Smooth muscle cell (in vitro differentiated cells): ENCODE data around the gene CAP1. TPM values are rescaled to one million over a fixed set of nuclear protein-coding genes. Genes with fewer than 3 reads are reported as not detected.

Source experiments
- DNase-seq: peaks from one replicate; lab custom pipeline; 2025; ENCODE audit not compliant: unreplicated experiment; lab: John Stamatoyannopoulos, UW
- H2AFZ ChIP-seq: fragments of 200-600 bp; sonication (generic); 2 replicates; pipeline ENCODE4 v1.6.0; 2016; ENCODE audit warnings: antibody characterized with exemption, low read depth, mild to moderate bottlenecking
- H3F3A ChIP-seq: fragments of 200-600 bp; sonication (generic); 2 replicates; pipeline ENCODE4 v1.6.0; 2017; ENCODE audit warnings: antibody characterized with exemption, low read depth
- H3K27ac ChIP-seq: fragments of 200-600 bp; sonication (generic); 2 replicates; pipeline ENCODE4 v1.5.1; 2016; ENCODE audit warnings: low read depth, mild to moderate bottlenecking
- H3K27me3 ChIP-seq: fragments of 200-600 bp; sonication (generic); 2 replicates; pipeline ENCODE4 v1.6.1; 2016; ENCODE audit warnings: low read depth, mild to moderate bottlenecking
- H3K36me3 ChIP-seq: fragments of 200-600 bp; sonication (generic); 2 replicates; pipeline ENCODE4 v1.5.1; 2016; ENCODE audit warnings: low read depth
- H3K4me1 ChIP-seq: fragments of 200-600 bp; sonication (generic); 2 replicates; pipeline ENCODE4 v1.5.1; 2016; ENCODE audit warnings: low read depth
- H3K4me2 ChIP-seq: fragments of 200-600 bp; sonication (generic); 2 replicates; pipeline ENCODE4 v1.6.0; 2016; ENCODE audit warnings: mild to moderate bottlenecking
- H3K4me3 ChIP-seq: fragments of 200-600 bp; sonication (generic); 2 replicates; pipeline ENCODE4 v1.5.1; 2016; ENCODE audit warnings: mild to moderate bottlenecking
- H3K79me2 ChIP-seq: fragments of 200-600 bp; sonication (generic); 2 replicates; pipeline ENCODE4 v1.6.0; 2016; ENCODE audit warnings: low read depth, mild to moderate bottlenecking
- H3K9ac ChIP-seq: fragments of 200-600 bp; sonication (generic); 2 replicates; pipeline ENCODE4 v1.6.0; 2016; ENCODE audit warnings: low read depth
- H3K9me3 ChIP-seq: fragments of 200-600 bp; sonication (generic); replicated peaks from 2 replicates; pipeline ENCODE4 v1.5.1; 2016; ENCODE audit warnings: low read depth
- H4K20me1 ChIP-seq: fragments of 200-600 bp; sonication (generic); 2 replicates; pipeline ENCODE4 v1.6.0; 2016; ENCODE audit warnings: low read depth
- CTCF ChIP-seq: fragments of 200-600 bp; sonication (generic); IDR thresholded peaks from 2 replicates; pipeline ENCODE4 v1.5.1; 2017; ENCODE audit warnings: borderline replicate concordance, mild to moderate bottlenecking, antibody characterized with exemption; ENCODE audit not compliant: insufficient read depth, poor library complexity, severe bottlenecking
- WGBS: methylation state at CpG from one replicate; pipeline ENCODE4 v1.1.7; 2016; ENCODE audit warnings: low lambda C conversion rate; 5-methylcytosine and 5-hydroxymethylcytosine counted together
- polyA plus RNA-seq: library from polyadenylated mRNA; unstranded; fragments of >200 nt; fragmentation: Nextera tagmentation; extraction: Ambion mirVana; gene quantifications from 2 replicates; pipeline ENCODE4 v1.2.1, GENCODE V29; 2016
- total RNA-seq: library from RNA; depleted of rRNA; stranded (reverse); fragments of >200 nt; gene quantifications from 2 replicates; pipeline ENCODE4 v1.2.3, GENCODE V29; 2014

CAP1 gene
- total and polyA plus RNA-seq, 2 experiments from 2014 or later = 381 to 390 TPM

DNA sequence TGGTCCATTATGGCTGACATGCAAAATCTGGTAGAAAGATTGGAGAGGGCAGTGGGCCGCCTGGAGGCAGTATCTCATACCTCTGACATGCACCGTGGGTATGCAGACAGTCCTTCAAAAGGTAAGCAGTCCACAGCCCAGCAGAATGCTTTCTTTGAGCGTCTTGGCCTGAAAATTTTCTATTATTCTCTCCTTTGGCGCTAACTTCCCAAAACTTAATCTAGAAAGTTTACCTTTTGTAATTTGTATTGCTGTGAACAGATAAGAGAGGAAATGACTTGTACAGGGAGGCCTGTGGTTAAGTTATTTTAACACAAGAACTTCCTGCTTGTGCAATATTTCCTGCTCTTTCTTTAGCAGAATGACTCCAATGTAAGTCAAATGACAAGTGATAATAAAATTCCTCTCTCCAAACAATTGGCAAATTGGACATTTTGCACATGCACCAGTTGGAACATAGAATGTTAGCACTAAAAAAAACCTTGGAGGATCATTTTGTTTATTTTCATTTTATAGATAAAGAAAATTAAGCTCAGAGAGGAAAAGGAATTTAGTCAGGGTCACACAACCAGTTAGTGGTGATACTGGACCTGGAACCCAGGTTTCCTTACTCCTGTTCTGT is 18.9 kb downstream of the CAP1 start:
- 67% methylated on average over 4 of the region's 4 CpGs for WGBS
- Histone ChIP-seq H2AFZ (no peak overlapping the region), H3K36me3 (peaks cover 18% of the 10 kb centered on the region), H3K4me1 (no peaks in the 10 kb centered on the region), H3K27me3 (no peaks in the 10 kb centered on the region), H3K4me3 (no peak overlapping the region), H3K9me3 (no peaks in the 10 kb centered on the region), H3K79me2 (peaks cover 88% of the 10 kb centered on the region), H3K9ac (no peak overlapping the region), H3K4me2 (no peak overlapping the region), H3K27ac (peak overlapping the region; percentile 19), H3F3A (peaks cover 12% of the 10 kb centered on the region), H4K20me1 (peaks cover 100% of the 10 kb centered on the region)
- DNase-seq = no peak
- TF ChIP-seq CTCF = no peak

DNA sequence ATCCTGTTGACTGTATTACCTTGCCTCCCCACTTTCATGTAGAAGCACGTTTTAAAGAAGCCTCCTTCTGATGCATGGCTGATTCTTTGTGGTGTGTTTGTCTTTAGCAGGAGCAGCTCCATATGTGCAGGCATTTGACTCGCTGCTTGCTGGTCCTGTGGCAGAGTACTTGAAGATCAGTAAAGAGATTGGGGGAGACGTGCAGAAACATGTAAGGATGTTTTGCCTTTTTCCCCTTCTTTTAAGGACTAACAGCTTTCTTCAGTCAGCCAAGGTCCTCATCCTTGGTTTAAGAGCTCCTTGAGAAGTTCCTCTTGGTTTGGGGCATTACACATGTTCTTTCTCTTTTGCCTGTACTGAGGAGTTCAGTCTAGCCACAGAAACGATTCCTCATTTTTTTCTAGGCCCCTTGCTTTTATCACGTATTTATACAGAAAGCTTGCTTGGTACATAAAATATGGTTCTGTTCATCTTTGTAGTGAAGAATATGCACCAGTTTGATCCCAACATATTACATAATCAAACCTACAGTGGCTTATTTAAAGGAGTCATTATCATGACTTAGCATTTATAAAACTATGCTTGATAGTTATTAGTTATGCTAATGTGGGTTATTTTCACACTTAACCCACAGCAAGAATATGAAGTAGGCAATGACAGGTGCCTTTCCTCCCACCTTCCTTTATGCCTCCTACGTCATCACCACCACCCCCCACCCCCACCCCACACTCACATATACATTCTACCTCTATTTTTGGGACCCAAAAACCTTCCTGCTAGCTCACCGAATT is 19.6 kb downstream of the CAP1 start:
- no peaks in the 10 kb centered on the region for H3K9me3 ChIP-seq
- no peak for TF ChIP-seq CTCF
- peaks cover 25% of the 10 kb centered on the region for H3K36me3 ChIP-seq
- peaks cover 99% of the 10 kb centered on the region for H4K20me1 ChIP-seq
- H3K4me1 ChIP-seq = no peaks in the 10 kb centered on the region
- H3K9ac ChIP-seq = no peak overlapping the region
- 91% methylated on average over 7 of the region's 7 CpGs for WGBS
- no peak overlapping the region for H3K4me3 ChIP-seq
- H3K27ac ChIP-seq = no peak overlapping the region
- no peak for DNase-seq
- H3F3A ChIP-seq = peaks cover 12% of the 10 kb centered on the region
- H3K79me2 ChIP-seq = peaks cover 84% of the 10 kb centered on the region
- H2AFZ ChIP-seq = no peak overlapping the region
- H3K4me2 ChIP-seq = no peak overlapping the region
- no peaks in the 10 kb centered on the region for H3K27me3 ChIP-seq

GRCh38 chr1:40064797-40065499 is 24.4 kb downstream of the CAP1 start:
- no peak overlapping the region for H3K4me2 ChIP-seq
- H3K27me3 ChIP-seq = no peaks in the 10 kb centered on the region
- no peaks in the 10 kb centered on the region for H3K4me1 ChIP-seq
- peaks cover 42% of the 10 kb centered on the region for H3K79me2 ChIP-seq
- H3F3A ChIP-seq = peaks cover 8% of the 10 kb centered on the region
- DNase-seq = no peak
- H3K4me3 ChIP-seq = no peak overlapping the region
- peaks cover 81% of the 10 kb centered on the region for H4K20me1 ChIP-seq
- no peak overlapping the region for H3K9ac ChIP-seq
- peaks cover 55% of the 10 kb centered on the region for H3K36me3 ChIP-seq
- no peaks in the 10 kb centered on the region for H3K9me3 ChIP-seq
- no peak for TF ChIP-seq CTCF
- 94% methylated on average over 2 of the region's 2 CpGs for WGBS
- no peak overlapping the region for H3K27ac ChIP-seq
- no peak overlapping the region for H2AFZ ChIP-seq
